SH-SY5Y (cell line): ENCODE results near the gene ZNF146.

Source experiments
- GATA2 ChIP-seq: IDR thresholded peaks from 2 replicates; pipeline ENCODE4 v1.6.1; 2011; ENCODE audit warnings: mild to moderate bottlenecking, low read depth, low read length
- GATA3 ChIP-seq: IDR thresholded peaks from 2 replicates; pipeline ENCODE4 v1.6.1; 2011; ENCODE audit warnings: low read depth, mild to moderate bottlenecking, low read length, moderate library complexity

DNA sequence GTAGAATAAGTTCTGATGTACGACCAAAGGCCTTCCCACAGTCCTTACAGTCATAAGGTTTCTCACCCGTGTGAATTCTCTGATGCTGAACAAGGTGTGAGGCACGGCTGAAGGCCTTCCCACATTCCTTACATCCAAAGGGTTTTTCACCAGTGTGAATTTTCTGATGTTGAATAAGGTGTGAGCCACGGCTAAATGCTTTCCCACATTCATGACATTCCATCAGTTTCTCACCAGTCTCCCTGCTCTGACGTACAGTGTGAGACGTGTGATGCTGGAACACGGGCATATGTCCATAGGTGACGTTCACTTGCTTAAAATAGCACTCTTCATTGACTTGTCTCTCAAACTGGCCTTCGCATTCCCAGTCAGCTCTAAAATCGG lies 31.7 kb upstream of the ZNF146 start:
- no peak for TF ChIP-seq GATA2
- TF ChIP-seq GATA3 = no peak
